ENCODE data around the gene PEX14. TPM values are rescaled to one million over a fixed set of nuclear protein-coding genes. Genes with fewer than 3 reads are reported as not detected.
A peak's percentile ranks its signal among the peaks of the same experiment; 100 is the strongest.

Gene PEX14
- total RNA-seq, 1 experiment from 2014 or later, result 14.0 TPM

DNA sequence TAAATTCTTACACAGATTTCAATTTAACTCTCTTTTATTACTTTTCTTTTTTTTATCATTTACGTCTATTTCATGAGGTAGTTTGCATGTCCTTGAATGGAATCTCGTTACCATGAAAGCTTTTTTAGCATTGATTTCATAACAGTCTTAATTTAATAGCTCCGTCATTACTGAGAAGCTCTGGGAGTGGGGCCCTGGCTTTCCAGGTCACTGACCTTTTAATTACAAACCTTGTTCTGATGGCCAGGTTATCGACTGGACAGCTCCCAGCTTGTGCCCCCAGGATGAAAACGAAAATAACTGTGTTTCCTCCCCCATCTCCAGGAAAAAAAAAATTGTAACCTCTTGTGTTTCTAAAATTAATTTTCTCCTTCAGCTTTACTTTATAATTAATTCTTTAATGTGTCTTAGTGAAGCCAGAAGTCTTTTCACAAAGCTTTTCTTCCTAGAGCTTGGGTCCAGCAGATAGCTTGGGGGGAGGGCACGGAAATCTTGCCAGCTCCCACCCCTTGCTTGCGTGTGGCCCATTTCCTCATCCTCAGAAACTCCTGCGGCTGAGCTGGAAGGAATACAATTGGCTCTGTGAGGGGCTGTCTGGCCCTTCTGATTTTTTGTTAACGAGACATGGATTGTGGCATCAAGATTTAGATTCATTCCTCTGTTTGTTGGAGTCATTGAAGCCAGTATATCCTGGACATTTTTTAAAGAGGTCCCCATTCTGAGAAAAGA is 65.7 kb downstream of the PEX14 start:
- DNase-seq (ENCODE audit: low spot score), result no peak

DNA sequence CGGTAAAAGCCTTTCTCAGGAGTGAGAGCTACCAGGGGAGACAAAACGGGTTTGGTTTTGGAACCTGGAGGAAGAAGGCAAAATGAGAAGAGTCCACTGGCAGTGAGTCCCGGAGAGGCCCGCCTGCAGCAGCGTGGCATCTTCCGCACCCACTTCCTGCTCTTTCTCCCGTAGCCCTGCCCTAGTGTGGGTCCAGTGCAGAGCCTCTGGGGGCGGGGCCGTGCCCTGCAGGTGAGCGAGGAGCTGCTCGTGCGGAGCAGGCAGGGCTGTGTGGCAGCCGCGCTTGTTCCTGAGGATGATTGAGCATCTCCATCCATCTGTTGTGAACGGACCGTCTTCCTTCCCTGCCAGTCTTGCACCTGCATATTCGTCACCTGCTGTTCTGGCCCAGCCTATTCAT is 66.5 kb downstream of the PEX14 start:
- no peak for DNase-seq (ENCODE audit: low spot score)

DNA sequence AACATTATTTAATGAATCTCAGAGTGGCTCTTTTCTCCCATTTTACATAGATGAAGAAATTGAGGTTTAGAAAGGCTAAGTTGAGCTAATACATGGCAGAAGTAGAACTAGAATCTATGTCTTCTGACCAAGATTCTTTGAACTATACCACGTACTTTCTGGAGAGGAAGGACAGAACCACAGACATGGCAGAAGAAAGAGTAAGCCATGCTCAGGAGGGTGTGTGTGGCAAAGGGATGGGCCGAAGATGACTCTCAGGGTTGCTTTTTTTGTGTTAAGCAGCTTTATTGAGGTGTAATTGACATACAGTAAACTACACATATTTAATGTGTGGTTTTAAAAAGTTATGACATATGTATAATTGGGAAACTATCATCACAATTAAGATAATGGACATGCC is 69.5 kb downstream of the PEX14 start:
- DNase-seq (ENCODE audit: low spot score), result no peak

DNA sequence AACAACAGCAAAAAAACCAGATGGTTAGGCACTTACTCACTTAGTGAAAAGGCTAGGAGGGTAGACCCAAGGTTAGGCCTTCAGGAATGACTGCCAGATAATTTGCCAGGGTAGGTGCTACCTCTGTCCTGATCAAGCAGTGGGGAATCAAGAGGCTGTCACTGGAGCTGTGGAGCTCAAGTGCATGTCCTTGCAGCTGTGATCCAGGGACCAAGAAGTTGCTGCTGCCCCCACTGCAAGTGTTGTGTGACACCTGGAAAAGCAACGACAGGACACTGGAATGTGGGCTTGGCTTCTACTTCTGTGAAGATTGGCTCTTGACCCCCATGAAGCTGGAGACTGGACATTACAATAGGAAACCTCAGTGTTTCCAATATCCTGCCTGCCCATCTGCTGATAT is 72.1 kb downstream of the PEX14 start:
- DNase-seq (ENCODE audit: low spot score), result no peak

DNA sequence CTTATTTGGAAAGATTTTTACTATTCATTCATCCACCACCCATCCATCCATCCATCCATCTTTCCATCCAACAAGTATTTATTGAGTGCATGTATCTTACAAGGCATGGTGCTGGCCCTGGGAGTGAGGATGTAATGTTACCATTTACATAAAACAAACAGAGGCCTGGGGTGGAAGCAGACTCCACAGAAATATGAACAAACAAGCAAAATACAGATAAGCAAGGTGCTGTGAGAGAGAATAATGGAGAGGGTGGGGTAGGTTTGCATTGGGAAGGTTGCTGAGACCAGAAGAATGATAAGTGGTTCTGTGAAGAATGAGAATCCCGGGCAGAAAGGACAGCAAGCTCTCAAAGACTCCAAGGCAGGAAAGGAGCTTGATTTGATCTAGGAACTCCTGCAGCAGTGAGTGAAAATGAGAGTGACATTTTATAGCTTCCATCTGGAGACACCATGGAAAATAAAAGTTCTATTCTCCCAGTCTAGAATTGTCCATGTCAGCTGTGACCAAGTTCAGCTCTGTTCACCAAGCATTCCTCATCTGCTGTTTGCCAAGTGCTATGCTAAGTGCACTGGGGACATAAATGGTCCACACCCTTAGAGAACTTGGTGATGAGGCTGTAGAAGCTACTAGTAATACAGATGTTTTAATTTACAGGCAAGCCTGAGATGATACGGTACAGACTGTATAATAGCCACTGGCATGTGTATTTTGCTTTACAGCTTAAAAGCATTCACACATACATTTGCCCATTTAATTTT is 75.3 kb downstream of the PEX14 start:
- DNase-seq (ENCODE audit: low spot score), result no peak

DNA sequence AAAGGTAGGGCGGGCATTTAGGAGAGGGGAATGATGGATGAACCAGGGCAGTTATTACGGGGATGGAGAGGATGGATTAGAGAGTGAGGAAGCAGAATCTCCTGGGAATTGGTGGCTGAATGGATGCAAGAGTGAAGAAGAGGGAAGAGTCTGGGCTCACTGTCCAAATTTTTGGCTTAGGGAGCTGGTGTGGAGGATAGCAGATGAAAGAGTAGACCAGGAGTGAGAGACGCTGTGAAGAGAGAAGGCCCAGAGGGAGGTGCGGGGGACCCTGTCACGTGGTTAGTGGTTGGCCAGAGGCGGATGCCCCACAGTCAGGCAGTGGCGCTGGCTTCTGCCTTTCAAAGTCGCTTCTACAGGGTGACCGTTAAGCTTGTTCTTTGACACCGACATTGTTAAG is 78.4 kb downstream of the PEX14 start:
- no peak for DNase-seq (ENCODE audit: low spot score)

DNA sequence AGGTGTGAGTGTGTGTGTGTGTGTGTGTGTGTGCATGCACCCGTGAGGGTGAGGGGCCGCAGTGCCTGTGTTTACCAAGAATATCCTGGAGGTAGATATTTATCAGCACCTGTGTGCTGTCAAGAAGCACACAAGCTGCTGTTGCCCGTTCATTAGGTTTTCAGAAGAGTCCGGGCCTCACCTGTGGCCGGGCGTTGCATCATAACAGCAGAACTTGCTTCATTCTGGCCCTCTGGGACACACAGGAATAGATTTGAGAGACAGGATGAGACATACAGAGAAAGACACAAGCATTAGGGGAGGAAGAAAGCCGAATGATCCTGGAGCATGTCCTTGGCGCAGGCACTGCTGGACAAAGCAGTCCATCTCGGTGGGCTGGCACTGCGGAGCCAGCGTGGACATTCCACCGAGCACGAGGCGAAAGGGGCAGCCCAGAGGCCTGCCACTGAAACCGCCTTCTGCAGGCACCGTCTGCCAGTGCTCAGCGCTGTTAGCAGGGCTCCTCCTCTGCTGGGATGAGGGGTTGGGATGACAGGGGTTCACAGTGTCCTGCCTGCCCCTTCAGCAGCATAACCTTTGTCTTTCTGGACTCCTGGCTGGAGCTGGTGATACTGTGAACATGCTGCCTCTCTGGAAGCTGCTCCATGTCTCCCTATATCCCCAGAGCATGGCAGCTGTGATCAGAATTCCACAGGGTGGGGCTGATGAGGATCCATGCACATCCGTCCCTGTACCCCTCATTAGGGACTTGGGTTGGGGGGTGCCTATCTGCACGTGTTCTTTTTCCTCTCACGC is 81.1 kb downstream of the PEX14 start:
- DNase-seq (ENCODE audit: low spot score), result no peak

DNA sequence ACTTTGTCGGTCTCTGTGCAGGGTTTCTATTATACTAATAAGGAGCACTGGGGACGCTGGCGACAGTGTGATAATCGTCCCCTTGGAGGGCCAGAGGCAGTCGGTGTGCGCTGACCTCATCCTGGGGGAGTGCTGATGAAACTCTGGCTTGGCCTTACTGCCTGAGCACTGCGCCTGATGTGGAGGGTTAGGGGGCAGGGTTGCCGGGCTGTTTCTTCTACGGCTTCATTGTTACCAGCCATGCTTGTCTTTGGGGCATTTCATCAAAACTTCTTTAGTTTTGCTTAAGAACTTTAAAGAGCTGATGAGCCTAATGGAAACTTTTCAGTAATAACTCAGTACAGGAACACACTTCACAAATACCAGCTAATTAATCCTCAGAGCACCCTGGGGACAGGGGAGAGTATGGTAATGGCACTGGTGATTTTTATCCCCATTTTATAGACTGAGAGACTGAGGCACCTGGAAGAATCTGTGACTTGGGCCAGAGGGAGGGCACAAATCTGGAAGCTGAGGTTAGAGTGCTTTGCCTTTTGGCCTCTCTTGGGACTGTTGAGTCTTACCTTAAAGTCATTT is 81.8 kb downstream of the PEX14 start:
- no peak for DNase-seq (ENCODE audit: low spot score)

DNA sequence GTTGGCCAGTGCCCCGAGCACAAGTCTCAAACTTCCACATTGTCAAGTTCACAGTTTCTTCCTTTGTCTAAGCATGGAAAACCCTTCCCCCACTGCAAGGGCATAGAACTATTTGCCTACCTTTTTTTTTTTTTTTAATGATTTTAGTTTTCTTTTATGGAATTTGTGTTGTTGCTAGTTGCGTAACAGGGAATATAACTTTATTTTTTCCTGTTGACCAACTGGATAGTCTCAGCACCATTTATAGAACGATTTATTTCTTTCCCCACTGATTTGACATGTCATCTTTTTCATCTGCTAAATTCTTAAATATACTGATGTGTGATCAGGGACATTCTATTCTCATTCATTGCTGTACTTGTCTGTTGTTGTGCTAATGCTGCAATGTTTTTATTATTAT is 83.0 kb downstream of the PEX14 start:
- no peak for DNase-seq (ENCODE audit: low spot score)

DNA sequence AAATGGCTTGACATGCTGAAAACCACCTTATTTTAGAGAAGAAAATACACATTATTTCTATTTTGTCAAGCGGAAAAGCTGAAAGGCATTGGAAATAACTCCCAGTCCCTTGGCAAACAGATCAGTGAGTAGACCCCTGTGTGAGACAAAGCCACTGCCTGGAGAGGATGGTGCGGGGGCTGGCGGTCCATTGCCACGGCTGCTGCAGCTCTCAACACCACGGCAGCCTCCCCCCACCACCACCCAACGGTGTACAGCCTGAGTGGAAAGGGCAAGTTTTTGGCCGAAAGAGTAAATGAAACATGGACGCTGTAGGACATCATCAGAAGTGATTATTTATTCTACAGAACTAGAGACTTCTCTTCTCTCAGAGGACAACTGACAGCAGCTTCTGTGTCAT is 84.6 kb downstream of the PEX14 start:
- no peak for DNase-seq (ENCODE audit: low spot score)

DNA sequence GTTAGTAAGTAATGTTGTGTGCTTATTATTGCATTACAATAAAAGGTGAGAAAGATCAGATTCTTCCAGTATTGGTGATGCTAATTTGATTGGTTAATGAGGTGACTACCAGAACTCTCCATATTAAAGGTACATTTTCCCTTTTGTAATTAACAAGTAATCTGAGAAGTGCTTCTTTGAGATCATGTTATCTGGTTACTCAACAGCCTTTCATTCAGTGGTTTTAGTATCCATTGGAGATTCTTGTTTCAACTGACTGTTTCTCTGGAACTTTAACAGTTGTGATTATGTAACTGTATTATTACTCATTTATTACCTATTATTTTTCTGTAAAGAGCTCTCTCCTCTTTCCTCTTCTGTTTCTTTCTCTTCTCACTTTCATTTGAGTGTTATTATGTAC is 86.7 kb downstream of the PEX14 start:
- DNase-seq (ENCODE audit: low spot score), result no peak

DNA sequence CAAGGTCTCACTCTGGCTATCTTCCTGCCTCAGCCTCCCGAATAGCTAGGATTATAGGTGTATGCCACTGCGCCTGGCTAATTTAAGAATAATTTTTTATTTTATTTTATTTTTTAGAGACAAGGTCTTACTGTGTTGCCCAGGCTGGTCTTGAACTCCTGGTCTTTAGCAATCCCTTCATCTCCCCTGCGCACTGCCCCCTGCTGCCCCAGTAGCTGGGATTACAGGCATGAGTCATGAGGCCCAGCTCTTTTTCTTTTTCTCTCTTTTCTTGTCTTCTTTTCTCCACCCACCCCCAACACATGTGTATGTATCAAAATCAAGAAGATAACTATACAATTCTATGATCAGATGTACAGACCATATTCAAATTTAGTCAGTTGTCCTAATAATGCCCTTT is 87.2 kb downstream of the PEX14 start:
- DNase-seq (ENCODE audit: low spot score), result peak; percentile 20

DNA sequence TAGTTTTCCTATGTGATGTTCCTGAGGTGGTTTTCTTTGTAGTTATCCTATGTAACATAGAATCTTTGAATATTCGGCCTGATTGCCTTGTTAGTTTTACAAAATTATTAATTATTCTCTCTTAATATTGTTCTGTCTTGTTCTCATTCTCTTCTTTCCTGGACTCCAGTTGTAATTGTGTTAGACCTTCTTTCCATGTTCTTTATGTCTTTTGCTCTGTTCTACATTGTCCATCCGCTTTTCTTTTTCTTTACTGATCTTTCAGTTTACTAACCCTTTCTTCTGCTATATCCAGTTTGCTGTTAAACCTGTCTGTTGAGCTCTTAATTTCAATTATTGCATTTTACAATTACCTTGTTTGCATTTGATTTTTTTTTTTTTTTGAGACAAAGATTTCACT is 89.3 kb downstream of the PEX14 start:
- DNase-seq (ENCODE audit: low spot score), result no peak

DNA sequence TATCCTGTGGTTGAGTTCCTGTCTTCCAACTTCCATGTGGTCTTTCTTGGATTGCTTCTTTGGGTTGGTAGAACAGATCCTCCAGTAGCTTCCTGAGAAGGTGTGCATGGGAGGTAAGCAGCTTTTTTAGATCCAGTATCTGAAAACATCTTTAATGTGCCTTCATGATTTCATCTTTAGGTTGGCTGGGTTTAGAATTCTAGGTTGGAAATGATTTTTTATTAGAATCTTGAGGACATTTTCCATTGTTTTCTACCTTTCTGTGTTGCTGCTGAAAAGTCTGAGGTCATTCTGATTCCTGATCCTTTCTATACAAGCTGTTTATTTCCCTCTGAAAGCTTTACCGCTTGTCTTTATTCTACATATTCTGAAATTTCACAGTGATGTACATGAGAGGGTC is 94.8 kb downstream of the PEX14 start:
- DNase-seq (ENCODE audit: low spot score), result no peak

DNA sequence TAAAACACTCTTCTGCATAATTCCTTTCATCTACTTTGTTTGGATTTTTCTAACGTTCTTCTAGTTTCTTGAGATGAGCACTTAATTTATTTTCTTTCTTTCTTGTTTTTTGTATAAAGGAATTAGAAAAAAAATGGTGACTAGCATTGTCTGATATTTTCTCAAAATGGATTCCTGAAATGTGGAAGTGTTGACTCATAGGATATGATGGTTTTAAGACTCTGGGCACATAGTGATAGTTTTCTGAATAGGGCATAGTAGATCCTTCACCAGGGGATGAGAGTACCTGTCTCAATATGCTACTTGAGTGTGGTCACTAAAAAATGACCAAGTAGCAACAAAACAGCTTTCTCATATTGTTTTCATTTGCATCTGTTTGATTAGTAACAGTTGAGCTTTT is 100.9 kb downstream of the PEX14 start:
- no peak for DNase-seq (ENCODE audit: low spot score)

DNA sequence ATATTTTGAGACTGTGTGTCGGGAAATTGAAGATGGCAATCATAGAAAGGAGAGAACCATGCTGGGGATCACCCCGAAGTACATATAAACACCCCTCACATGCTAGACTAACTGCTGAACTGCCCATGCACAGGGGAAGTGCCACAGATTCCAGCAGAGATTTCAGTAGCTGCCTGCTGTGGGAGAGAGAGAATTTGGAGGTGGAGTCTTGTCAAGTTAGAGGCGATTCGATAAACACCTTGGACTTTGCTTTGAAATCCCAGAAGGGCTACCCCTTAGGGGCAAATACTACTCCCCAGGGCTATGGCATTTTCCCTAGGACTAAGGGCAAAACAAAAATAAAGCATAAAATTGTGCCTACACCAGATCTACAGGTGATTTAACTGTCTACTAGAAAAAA is 103.3 kb downstream of the PEX14 start:
- no peak for DNase-seq (ENCODE audit: low spot score)

DNA sequence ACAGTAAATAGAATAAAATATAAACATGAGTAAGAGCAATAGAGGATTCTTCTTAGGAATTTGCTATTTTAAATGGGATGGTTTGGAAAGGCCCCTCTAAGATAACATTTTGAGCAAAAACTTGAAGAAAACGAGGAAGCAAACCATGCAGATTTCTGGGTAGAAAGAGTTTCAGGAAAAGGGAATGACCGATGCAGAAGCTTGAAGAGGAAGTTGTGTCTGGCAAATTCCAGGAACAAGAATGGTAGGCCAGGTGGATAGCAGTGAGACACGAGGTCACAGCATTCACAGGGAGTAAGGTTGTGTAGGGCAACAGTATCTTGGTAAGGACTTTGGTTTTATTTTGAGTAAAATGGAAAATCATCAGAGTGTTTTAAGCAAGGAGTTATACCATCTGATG is 108.9 kb downstream of the PEX14 start:
- no peak for DNase-seq (ENCODE audit: low spot score)

DNA sequence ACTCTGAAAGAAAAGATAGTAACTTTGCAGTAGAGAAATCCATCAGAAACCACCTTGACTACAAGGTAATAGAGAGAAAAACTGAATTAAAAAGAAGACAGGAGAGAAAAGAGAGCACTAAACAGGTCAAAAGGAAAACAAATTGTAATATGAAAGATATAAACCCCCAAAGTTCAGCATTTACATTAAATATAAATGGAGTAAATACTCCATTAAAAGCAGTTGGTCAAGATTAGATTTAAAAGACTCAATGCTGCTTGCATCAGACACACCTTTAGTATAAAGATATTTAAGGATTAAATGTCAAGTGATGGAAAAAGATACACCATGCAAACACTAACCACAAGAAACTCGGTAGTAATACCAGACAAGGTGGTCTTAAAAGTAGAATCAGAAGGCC is 110.5 kb downstream of the PEX14 start:
- no peak for DNase-seq (ENCODE audit: low spot score)

DNA sequence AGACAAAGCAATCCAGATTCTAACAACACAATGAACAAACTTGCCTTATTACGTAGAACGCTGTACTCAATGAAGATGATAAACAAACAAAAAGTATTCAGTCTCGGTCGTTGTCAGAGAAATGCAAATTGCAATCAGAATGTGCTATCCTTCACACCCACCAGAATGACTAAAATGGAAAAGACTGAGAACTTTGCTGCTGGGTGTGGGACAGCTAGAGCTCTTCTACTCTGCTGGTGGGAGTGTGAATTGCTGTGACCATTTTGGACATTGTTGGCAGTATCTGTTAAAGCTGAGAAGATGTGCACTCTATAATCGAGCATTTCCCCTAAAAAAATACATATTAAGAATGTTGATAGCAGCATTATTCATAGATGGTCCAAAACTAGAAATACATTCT is 111.4 kb downstream of the PEX14 start:
- no peak for DNase-seq (ENCODE audit: low spot score)

DNA sequence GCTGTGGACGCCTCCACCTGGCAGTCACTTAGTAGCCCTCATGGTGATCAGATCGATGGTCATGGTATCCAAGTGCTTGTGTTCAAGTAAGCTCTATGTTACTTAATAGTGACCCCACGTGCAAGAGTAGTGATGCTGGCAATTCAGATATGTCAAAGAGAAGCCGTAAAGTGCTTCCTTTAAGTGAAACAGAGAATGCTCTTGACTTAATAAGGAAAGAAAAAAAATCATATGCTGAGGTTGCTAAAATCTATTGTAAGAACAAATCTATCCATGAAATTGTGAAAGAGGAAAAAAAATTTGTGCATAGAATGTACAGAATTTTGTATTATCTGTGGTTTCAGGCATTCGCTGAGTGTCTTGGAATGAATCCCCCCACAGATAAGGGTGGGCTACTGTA is 113.9 kb downstream of the PEX14 start:
- no peak for DNase-seq (ENCODE audit: low spot score)

DNA sequence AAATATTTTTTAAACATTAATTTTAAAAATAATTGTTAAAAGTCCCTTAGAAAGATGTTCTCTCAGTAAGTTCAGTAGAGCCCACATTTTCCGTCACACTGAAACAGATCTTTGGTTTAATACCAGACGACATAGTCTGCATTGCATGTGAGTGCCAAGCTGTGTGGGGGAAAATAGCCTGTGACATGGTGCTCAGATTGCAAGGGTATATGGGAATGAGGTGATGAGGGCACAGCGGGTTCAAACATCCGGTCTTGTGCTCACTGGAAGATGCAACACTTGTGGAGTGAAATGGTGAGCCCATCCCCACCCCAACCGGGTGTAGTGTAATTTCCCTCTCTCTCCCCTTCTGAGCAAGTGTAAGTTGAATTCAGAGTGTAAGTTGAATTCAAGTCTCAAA is 114.3 kb downstream of the PEX14 start:
- DNase-seq (ENCODE audit: low spot score), result no peak

DNA sequence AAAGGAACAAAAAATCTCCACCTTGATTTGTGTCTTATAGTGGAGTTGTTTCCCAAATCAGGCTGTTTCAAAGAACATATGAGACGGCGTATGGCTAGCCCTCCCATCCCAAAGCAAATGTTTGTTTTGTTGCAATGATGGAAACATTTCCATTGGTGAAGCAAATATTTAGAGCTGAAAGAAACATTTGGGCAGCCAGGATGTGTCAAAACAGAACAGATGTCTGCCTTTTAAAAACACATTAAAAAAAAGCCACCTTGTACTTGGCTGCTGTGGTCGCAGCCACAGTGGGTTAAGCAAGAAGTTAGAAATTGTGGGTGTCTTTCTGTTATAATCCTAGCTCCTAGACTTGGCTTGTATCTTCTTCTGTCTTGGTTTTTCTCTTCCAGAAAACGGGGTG is 116.3 kb downstream of the PEX14 start:
- DNase-seq (ENCODE audit: low spot score), result no peak

DNA sequence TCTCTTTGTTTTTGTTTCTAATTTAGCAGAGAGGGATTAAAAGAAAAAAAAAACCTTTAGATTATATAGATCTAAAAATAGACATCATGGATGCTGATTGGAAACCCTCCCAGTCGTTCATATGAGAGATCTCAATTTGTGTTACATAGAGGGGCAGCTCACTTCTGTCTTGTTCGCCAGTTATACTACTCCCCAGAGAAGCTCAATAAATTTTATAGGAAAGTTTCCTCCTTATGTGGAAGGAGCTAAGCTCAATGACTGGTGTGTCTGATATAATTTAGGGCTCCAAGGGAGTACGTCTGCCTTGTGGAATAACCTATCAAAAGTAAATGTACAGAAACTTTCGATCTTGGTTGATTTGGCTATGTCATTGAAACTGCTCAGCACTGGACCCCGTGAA is 117.6 kb downstream of the PEX14 start:
- DNase-seq (ENCODE audit: low spot score), result no peak

Measured in H4 (cell line).